K562 (cell line): ENCODE results near the gene DKK3. TPM values are rescaled to one million over a fixed set of nuclear protein-coding genes. Genes with fewer than 3 reads are reported as not detected.

ENCODE experiments used
- E2F5 ChIP-seq: sonication (generic); formaldehyde crosslinking; IDR thresholded peaks from 2 replicates; pipeline ENCODE4 v1.8.0; 2022; ENCODE audit warnings: mild to moderate bottlenecking, missing genetic modification reagents
- HDAC1 ChIP-seq, 2 experiments: fragments of 450-650 bp; IDR thresholded peaks; 2 replicates each; pipeline ENCODE4 v1.6.1; 2016 to 2017; ENCODE audit warnings: inconsistent platforms in 1 of 2, mild to moderate bottlenecking in 1 of 2, moderate library complexity in 1 of 2
- KAT7 ChIP-seq: sonication (generic); formaldehyde crosslinking; IDR thresholded peaks from 2 replicates; pipeline ENCODE4 v1.8.0; 2022; ENCODE audit warnings: missing genetic modification reagents, mild to moderate bottlenecking, borderline replicate concordance
- MIER1 ChIP-seq: fragments of 450-650 bp; IDR thresholded peaks from 2 replicates; pipeline ENCODE4 v1.6.1; 2016; ENCODE audit warnings: antibody characterized with exemption, mild to moderate bottlenecking, low read depth
- REST ChIP-seq, 2 experiments: fragments of 450-650 bp; formaldehyde crosslinking in 1 of 2; IDR thresholded peaks; 2 replicates each; pipeline versions ENCODE4 v1.4.0 to v1.6.1; 2014 to 2020; ENCODE audit warnings: mild to moderate bottlenecking in 2 of 2, borderline replicate concordance in 1 of 2, low read depth in 1 of 2
- RFX5 ChIP-seq: IDR thresholded peaks from 2 replicates; pipeline ENCODE4 v1.6.1; 2011; ENCODE audit warnings: low read depth, mild to moderate bottlenecking, improper control_type of control experiment, low read length
- SFPQ ChIP-seq: fragments of 200-400 bp; formaldehyde crosslinking; IDR thresholded peaks from 2 replicates; pipeline ENCODE4 v1.6.1; 2017; ENCODE audit warnings: mild to moderate bottlenecking, low read depth, low read length, moderate library complexity
- SLC30A9 ChIP-seq: fragments of 250-450 bp; sonication (Bioruptor Pico); IDR thresholded peaks from 2 replicates; pipeline ENCODE4 v1.8.0; 2022; ENCODE audit warnings: mild to moderate bottlenecking, moderate library complexity
- ZFP30 ChIP-seq: fragments of 250-450 bp; sonication (Bioruptor Pico); IDR thresholded peaks from 2 replicates; pipeline ENCODE4 v1.8.0; 2022; ENCODE audit warnings: moderate library complexity, mild to moderate bottlenecking, inconsistent platforms, borderline replicate concordance
- polyA plus RNA-seq, 8 experiments: library from polyadenylated mRNA; depleted of rRNA in 4 of 8; stranded (reverse) in 5 of 8; unstranded in 3 of 8; fragments of >200 nt; fragmentation: Nextera tagmentation in 2 of 8; fragmentation: Illumina TruSeq in 1 of 8; extraction: Ambion mirVana in 2 of 8; extraction: Trizol in 1 of 8; gene quantifications; 2 replicates each; pipeline versions ENCODE4 v1.2.1 to v1.2.3, GENCODE V29; 2011 to 2014; ENCODE audit warnings: inconsistent platforms in 1 of 8, missing spikeins in 1 of 8
- total RNA-seq, 7 experiments: library from RNA; depleted of rRNA in 6 of 7; stranded (reverse); fragments of >200 nt in 6 of 7; fragmentation: Illumina TruSeq in 2 of 7; extraction: Trizol in 2 of 7; gene quantifications; 2 replicates each; pipeline versions ENCODE4 v1.2.1 to v1.2.3, GENCODE V29; 2011 to 2021; ENCODE audit warnings: low replicate concordance in 1 of 7
- TF ChIP-seq, protein P1 (sequence below): sonication (generic); formaldehyde crosslinking; IDR thresholded peaks from 2 replicates; pipeline ENCODE4 v1.8.1; 2023; ENCODE audit warnings: mild to moderate bottlenecking, missing genetic modification reagents, moderate library complexity

DKK3 gene
- total and polyA plus RNA-seq, 9 of the 15 experiments (the other 6 are each of a cell fraction or from before 2014, with no cell fraction given): 0.14 to 0.85 (median 0.38) TPM; not detected in 6

DNA sequence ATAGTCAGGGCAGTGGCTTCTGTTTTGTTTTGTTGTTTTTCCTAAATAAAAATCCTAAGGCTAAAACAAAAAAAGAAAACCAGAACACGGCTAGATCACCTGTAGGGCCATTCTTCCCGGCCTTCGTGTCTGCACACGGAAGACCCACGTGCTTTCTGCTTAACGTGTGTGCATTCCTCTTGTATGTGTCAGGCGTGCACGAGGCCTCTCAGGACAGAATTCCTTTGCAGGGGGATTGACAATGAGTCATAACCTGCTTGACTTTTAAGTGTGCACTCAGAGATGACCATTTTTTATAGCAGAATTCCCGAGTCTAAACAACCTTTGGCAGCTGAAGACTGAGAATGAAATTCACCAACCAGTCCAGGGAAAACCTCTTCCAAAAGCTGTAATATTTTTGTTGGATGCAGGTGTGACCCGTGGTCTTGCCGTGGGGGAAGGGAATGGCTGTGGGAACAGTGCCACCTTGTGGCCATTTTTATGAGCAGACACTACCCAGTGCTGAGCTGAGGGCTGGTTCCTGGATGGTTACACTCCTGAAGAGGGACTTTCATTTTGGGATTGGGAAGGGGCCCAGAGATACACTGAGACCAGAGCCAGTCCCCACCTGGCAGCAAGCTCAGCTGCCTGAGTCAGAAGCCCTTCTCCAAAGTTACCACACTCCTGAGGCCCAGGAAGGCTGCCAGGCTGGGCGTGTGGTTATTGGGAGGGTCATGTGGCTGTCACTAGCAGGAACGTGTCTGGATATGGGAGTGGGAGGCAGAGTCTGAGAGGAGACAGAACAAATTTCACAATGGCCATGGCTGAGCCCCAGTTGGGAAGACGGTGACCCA is 35.7 kb upstream of the DKK3 start (continued):
- TF ChIP-seq MIER1 (no peak), REST (IDR thresholded peaks at IDR 0.05; ENCODE audit: borderline replicate concordance) (peak; percentile 82), REST (CRISPR knock-in tag; IDR thresholded peaks at IDR 0.05; ENCODE audit: low read depth) (no peak), KAT7 (CRISPR knock-in tag) (no peak), RFX5 (no peak), HDAC1 (IDR thresholded peaks at IDR 0.05) (no peak), SFPQ (no peak), ZFP30 (no peak), E2F5 (CRISPR knock-in tag) (no peak), SLC30A9 (CRISPR knock-in tag) (no peak)
- TF ChIP-seq, protein P1, sequence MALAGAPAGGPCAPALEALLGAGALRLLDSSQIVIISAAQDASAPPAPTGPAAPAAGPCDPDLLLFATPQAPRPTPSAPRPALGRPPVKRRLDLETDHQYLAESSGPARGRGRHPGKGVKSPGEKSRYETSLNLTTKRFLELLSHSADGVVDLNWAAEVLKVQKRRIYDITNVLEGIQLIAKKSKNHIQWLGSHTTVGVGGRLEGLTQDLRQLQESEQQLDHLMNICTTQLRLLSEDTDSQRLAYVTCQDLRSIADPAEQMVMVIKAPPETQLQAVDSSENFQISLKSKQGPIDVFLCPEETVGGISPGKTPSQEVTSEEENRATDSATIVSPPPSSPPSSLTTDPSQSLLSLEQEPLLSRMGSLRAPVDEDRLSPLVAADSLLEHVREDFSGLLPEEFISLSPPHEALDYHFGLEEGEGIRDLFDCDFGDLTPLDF (CRISPR knock-in tag): no peak
